DND-41 (cell line): Measurements from ENCODE around the gene ZNF728.

Experiments
- ATAC-seq: fragments of 200-7000 bp; cut with Tn5 transposase; 3 replicates; pipeline ENCODE4 v1.9.1; 2021; ENCODE audit warnings: low read depth; ENCODE audit not compliant: insufficient read depth
- DNase-seq: peaks from one replicate; pipeline ENCODE4 v3.0.0-alpha.2; 2020
- H2AFZ ChIP-seq: 2 replicates; pipeline ENCODE4 v1.6.0; 2012; ENCODE audit warnings: low read depth, low read length
- H3K27ac ChIP-seq: 2 replicates; pipeline ENCODE4 v1.5.1; 2012; ENCODE audit warnings: low read length, inconsistent platforms
- H3K27me3 ChIP-seq: fragments of 200-600 bp; sonication (generic); 2 replicates; pipeline ENCODE4 v1.6.0; 2012; ENCODE audit warnings: low read length, mild to moderate bottlenecking, inconsistent platforms; ENCODE audit not compliant: insufficient read depth, poor library complexity
- H3K36me3 ChIP-seq: 2 replicates; pipeline ENCODE4 v1.5.1; 2012; ENCODE audit warnings: low read length, inconsistent platforms; ENCODE audit not compliant: insufficient read depth
- H3K4me1 ChIP-seq: 2 replicates; pipeline ENCODE4 v1.5.1; 2012; ENCODE audit warnings: mild to moderate bottlenecking, low read length; ENCODE audit not compliant: insufficient read depth
- H3K4me2 ChIP-seq: 2 replicates; pipeline ENCODE4 v1.6.0; 2012; ENCODE audit warnings: mild to moderate bottlenecking, moderate library complexity, low read length, inconsistent platforms; ENCODE audit not compliant: insufficient read depth
- H3K4me3 ChIP-seq, 2 experiments: fragments of 200-600 bp in 1 of 2; shearing (Covaris generic) in 1 of 2; 2 replicates each; pipeline ENCODE4 v1.5.1; 2012 to 2016; ENCODE audit warnings: inconsistent platforms in 2 of 2, low read length in 2 of 2, mild to moderate bottlenecking in 2 of 2, low read depth in 1 of 2, moderate library complexity in 1 of 2
- H3K79me2 ChIP-seq: 2 replicates; pipeline ENCODE4 v1.6.0; 2012; ENCODE audit warnings: low read length, inconsistent platforms; ENCODE audit not compliant: insufficient read depth
- H3K9ac ChIP-seq: 2 replicates; pipeline ENCODE4 v1.6.0; 2012; ENCODE audit warnings: low read depth, mild to moderate bottlenecking, inconsistent platforms, low read length, moderate library complexity
- H3K9me3 ChIP-seq: 2 replicates; pipeline ENCODE4 v1.5.1; 2012; ENCODE audit warnings: low read length, moderate library complexity, mild to moderate bottlenecking, inconsistent platforms; ENCODE audit not compliant: insufficient read depth, severe bottlenecking
- H4K20me1 ChIP-seq: 2 replicates; pipeline ENCODE4 v1.6.0; 2012; ENCODE audit warnings: low read length; ENCODE audit not compliant: insufficient read depth
- CTCF ChIP-seq: IDR thresholded peaks from 2 replicates; pipeline ENCODE4 v1.5.1; 2012; ENCODE audit warnings: borderline replicate concordance, low read length, moderate library complexity, mild to moderate bottlenecking; ENCODE audit not compliant: poor library complexity, severe bottlenecking; ENCODE audit errors: extremely low read depth
- EZH2 ChIP-seq: IDR thresholded peaks from 3 replicates; pipeline ENCODE4 v1.6.1; 2012; ENCODE audit warnings: borderline replicate concordance, low read depth, mild to moderate bottlenecking, moderate library complexity, low read length, inconsistent platforms; ENCODE audit not compliant: severe bottlenecking

ZNF728 gene

GRCh38 chr19:23002690-23003422 lies at the start of gene ZNF728:
Gene ZNF728, minus strand, starts transcription at chr19:23003176. Its CDS starts 146 bp downstream, at chr19:23003030.
- Histone ChIP-seq H3K27ac (no peak within 1 kb of the TSS), H3K9me3 (peaks cover 10% of the 10 kb centered on the region), H3K9ac (no peak within 1 kb of the TSS), H3K4me3 (no peak within 1 kb of the TSS), H3K27me3 (no peaks in the 10 kb centered on the region), H3K4me1 (no peaks in the 10 kb centered on the region), H3K36me3 (no peaks in the 10 kb centered on the region), H2AFZ (no peak within 1 kb of the TSS), H3K4me2 (no peak within 1 kb of the TSS), H3K79me2 (no peaks in the 10 kb centered on the region), H4K20me1 (no peaks in the 10 kb centered on the region)
- no peak for DNase-seq
- ATAC-seq: no peak
- no peak for TF ChIP-seq CTCF
- no peak for TF ChIP-seq EZH2

- H3K27me3 ChIP-seq: no peaks in the 10 kb centered on the region
- H3K9me3 ChIP-seq: peaks cover 8% of the 10 kb centered on the region
- DNase-seq: no peak
- H3K4me1 ChIP-seq: no peaks in the 10 kb centered on the region
- H3K4me3 ChIP-seq: no peak overlapping the region
- H3K36me3 ChIP-seq: no peaks in the 10 kb centered on the region
- TF ChIP-seq EZH2 (no peak), CTCF (no peak)
- no peak overlapping the region for H2AFZ ChIP-seq
- ATAC-seq: no peak
- no peaks in the 10 kb centered on the region for H3K79me2 ChIP-seq
- H3K27ac ChIP-seq: no peak overlapping the region
- no peaks in the 10 kb centered on the region for H4K20me1 ChIP-seq
- H3K9ac ChIP-seq: no peak overlapping the region
- no peak overlapping the region for H3K4me2 ChIP-seq
Observed at GRCh38 chr19:23052349-23052748, 49.4 kb upstream of the ZNF728 start.

GRCh38 chr19:23049256-23049655 lies 46.3 kb upstream of the ZNF728 start:
- no peak for DNase-seq
- no peak for TF ChIP-seq EZH2
- no peak for TF ChIP-seq CTCF
- ATAC-seq: no peak
- Histone ChIP-seq H3K79me2 (no peaks in the 10 kb centered on the region), H3K9ac (no peak overlapping the region), H3K36me3 (no peaks in the 10 kb centered on the region), H3K27me3 (no peaks in the 10 kb centered on the region), H4K20me1 (no peaks in the 10 kb centered on the region), H3K9me3 (peaks cover 6% of the 10 kb centered on the region), H3K4me2 (no peak overlapping the region), H3K4me3 (no peak overlapping the region), H3K4me1 (no peaks in the 10 kb centered on the region), H3K27ac (no peak overlapping the region), H2AFZ (no peak overlapping the region)
